Measurements from ENCODE around the gene SP110. TPM values are rescaled to one million over a fixed set of nuclear protein-coding genes. Genes with fewer than 3 reads are reported as not detected.

SP110 gene
- total RNA-seq, 1 experiment from 2014 or later, result 0.75 TPM

DNA sequence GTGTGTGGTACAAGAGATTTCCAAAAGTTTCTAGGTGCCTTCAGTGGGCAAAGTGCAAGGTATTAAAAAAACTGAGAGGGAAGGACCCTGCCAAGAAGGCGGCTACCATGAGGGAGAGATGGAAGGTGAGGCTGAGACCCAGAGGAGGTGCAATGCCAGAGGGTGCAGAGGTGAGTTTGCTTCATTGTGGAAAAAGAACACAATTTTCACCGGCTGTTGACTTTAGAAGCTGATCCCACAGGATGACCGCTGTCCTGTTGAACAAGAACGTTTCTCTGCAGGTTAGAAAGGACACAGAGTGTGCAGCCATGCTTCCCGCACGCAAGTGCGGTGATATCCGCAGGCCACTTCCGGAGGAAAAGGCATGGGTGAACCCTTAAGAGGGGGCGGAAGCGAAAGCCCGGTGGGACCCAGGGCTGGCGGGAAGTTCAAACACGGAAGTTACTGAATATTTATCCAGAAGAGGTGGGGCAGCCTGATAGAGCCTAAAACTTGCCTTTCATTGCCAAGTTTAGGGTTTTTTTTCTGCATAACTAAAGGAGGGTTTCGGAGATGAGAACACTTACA, 16.6 kb downstream of the SP110 start:
- no TSS peak for BruUV-seq (replicated peaks)
- Mint-ChIP-seq H3K9me3 (ENCODE audit: unreplicated experiment) (no peaks in the 10 kb centered on the region), H3K4me3 (ENCODE audit: unreplicated experiment) (no peak overlapping the region), H3K27ac (ENCODE audit: unreplicated experiment) (no peak overlapping the region), H3K4me1 (ENCODE audit: low read depth, unreplicated experiment) (peaks cover 5% of the 10 kb centered on the region), H3K36me3 (ENCODE audit: insufficient read depth, unreplicated experiment) (no peaks in the 10 kb centered on the region), H3K27me3 (ENCODE audit: insufficient read depth, unreplicated experiment) (peaks cover 7% of the 10 kb centered on the region)
- H3K9me3 ChIP-seq, result no peaks in the 10 kb centered on the region
- CTCF ChIA-PET, result no interaction called here
- H3K27me3 ChIP-seq (replicated peaks; ENCODE audit: control insufficient read depth, insufficient read depth, low read length), result no peaks in the 10 kb centered on the region
- TF ChIP-seq, protein P1, sequence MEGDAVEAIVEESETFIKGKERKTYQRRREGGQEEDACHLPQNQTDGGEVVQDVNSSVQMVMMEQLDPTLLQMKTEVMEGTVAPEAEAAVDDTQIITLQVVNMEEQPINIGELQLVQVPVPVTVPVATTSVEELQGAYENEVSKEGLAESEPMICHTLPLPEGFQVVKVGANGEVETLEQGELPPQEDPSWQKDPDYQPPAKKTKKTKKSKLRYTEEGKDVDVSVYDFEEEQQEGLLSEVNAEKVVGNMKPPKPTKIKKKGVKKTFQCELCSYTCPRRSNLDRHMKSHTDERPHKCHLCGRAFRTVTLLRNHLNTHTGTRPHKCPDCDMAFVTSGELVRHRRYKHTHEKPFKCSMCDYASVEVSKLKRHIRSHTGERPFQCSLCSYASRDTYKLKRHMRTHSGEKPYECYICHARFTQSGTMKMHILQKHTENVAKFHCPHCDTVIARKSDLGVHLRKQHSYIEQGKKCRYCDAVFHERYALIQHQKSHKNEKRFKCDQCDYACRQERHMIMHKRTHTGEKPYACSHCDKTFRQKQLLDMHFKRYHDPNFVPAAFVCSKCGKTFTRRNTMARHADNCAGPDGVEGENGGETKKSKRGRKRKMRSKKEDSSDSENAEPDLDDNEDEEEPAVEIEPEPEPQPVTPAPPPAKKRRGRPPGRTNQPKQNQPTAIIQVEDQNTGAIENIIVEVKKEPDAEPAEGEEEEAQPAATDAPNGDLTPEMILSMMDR (IDR thresholded peaks at IDR 0.05; ENCODE audit: insufficient read depth in 1 of 2, low read depth in 1 of 2, low read length in 1 of 2, severe bottlenecking in 1 of 2, unreplicated experiment in 1 of 2), result no peak
- POLR2A ChIA-PET, result no interaction called here
- no peak for DNase-seq
- no peak overlapping the region for H3K4me3 ChIP-seq (ENCODE audit: low read depth, low read length)
- no peaks in the 10 kb centered on the region for H3K36me3 ChIP-seq (ENCODE audit: control insufficient read depth, insufficient read depth, low read length)
- H3K4me1 ChIP-seq, result no peaks in the 10 kb centered on the region
- intact Hi-C loops (cut with micrococcal nuclease; ENCODE audit: unreplicated experiment), result no loop called here

DNA sequence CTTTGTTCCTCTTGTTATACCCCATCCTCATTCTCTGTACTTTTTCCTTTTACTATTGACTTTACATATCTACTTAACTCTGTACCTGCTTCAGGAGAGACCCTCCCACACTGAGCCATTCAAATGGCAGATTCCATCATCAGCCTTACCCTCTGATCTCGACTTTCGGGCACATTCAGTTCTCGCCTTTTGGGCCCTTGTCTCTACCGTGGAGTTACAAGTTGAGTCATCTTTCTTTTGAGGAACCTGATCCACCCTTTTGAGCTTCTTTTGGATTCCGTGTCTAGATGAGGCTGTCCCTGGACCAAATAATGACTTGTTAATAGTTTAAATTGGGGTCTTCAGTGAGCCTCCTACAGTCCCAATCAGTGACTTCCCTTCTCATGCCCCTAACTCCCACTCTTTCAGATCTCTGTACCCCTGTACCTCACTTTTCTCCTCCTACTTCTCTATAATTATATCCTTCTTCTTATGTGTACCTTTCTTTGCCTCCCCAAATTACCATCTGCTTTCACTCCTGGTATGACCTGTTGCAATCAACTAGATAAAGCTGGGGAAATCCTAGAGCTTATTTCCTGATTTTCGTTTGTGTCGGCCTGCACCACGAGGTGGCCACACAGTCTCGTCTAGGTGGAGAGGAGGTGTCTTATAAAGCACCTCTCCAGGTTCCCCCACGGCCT, 17.2 kb downstream of the SP110 start:
- Mint-ChIP-seq H3K27ac (ENCODE audit: unreplicated experiment) (no peak overlapping the region), H3K4me1 (ENCODE audit: low read depth, unreplicated experiment) (peaks cover 5% of the 10 kb centered on the region), H3K27me3 (ENCODE audit: insufficient read depth, unreplicated experiment) (peaks cover 7% of the 10 kb centered on the region), H3K36me3 (ENCODE audit: insufficient read depth, unreplicated experiment) (no peaks in the 10 kb centered on the region), H3K9me3 (ENCODE audit: unreplicated experiment) (no peaks in the 10 kb centered on the region), H3K4me3 (ENCODE audit: unreplicated experiment) (no peak overlapping the region)
- Histone ChIP-seq H3K36me3 (ENCODE audit: control insufficient read depth, insufficient read depth, low read length) (no peaks in the 10 kb centered on the region), H3K4me3 (ENCODE audit: low read depth, low read length) (no peak overlapping the region), H3K4me1 (no peaks in the 10 kb centered on the region), H3K27me3 (replicated peaks; ENCODE audit: control insufficient read depth, insufficient read depth, low read length) (no peaks in the 10 kb centered on the region), H3K9me3 (no peaks in the 10 kb centered on the region)
- BruUV-seq (replicated peaks), result no TSS peak
- DNase-seq, result peak in 1 of 2 experiments; percentile 1
- intact Hi-C loops (cut with micrococcal nuclease; ENCODE audit: unreplicated experiment), result no loop called here
- POLR2A ChIA-PET, result no interaction called here
- TF ChIP-seq, protein P1 (IDR thresholded peaks at IDR 0.05; ENCODE audit: insufficient read depth in 1 of 2, low read depth in 1 of 2, low read length in 1 of 2, severe bottlenecking in 1 of 2, unreplicated experiment in 1 of 2), result no peak
- CTCF ChIA-PET, result no interaction called here

DNA sequence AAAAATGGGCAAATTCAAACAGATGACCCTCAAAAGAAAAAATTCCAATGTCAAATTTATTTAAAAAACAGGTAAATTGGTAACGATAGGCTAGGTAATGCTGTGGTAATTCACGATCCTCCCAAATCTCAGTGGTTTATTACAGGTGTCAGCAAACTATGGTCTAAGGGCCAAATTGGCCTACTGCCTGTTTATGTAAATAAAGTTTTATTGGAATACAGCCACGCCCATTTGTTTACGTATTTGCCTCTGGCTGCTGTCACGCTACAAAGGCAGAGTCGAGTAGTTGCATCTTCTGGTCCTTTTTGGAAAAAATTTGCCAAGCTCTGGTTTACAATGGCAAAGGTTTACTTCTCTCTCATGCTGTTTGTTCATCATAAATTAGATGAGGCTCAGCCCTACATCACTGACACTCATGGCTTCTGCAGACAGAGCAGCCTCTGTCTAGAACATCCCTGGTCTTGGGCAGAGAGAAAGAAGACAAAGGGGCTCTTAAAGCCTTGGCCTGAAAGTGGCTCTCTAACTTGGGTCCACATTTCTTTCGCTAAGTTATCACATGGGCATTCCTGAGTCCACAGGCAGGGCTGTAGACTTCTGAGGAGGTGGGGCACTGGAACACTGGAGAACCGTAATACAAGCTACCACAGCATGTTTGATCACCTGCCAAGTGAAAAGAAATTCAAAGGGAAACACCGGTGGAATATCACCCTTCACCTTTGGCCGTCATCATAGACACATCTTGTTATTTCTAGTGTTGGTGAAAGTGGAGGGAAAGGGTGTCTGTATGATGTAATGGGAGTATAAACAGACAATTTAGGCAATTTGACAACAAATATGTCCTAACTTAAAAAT, 34.8 kb downstream of the SP110 start:
- ChIA-PET CTCF (no interaction called here), POLR2A (no interaction called here)
- intact Hi-C loops (cut with micrococcal nuclease; ENCODE audit: unreplicated experiment), result no loop called here
- H3K4me1 Mint-ChIP-seq (ENCODE audit: low read depth, unreplicated experiment), result no peaks in the 10 kb centered on the region
- Histone ChIP-seq H3K9me3 (no peaks in the 10 kb centered on the region), H3K27me3 (replicated peaks; ENCODE audit: control insufficient read depth, insufficient read depth, low read length) (no peaks in the 10 kb centered on the region), H3K36me3 (ENCODE audit: control insufficient read depth, insufficient read depth, low read length) (no peaks in the 10 kb centered on the region), H3K4me3 (ENCODE audit: low read depth, low read length) (no peak overlapping the region), H3K4me1 (no peaks in the 10 kb centered on the region)
- no peak overlapping the region for H3K27ac Mint-ChIP-seq (ENCODE audit: unreplicated experiment)
- TF ChIP-seq, protein P1 (IDR thresholded peaks at IDR 0.05; ENCODE audit: insufficient read depth in 1 of 2, low read depth in 1 of 2, low read length in 1 of 2, severe bottlenecking in 1 of 2, unreplicated experiment in 1 of 2), result no peak
- peaks cover 7% of the 10 kb centered on the region for H3K36me3 Mint-ChIP-seq (ENCODE audit: insufficient read depth, unreplicated experiment)
- no peak overlapping the region for H3K4me3 Mint-ChIP-seq (ENCODE audit: unreplicated experiment)
- no peaks in the 10 kb centered on the region for H3K9me3 Mint-ChIP-seq (ENCODE audit: unreplicated experiment)
- DNase-seq, result no peak
- H3K27me3 Mint-ChIP-seq (ENCODE audit: insufficient read depth, unreplicated experiment), result peaks cover 3% of the 10 kb centered on the region
- BruUV-seq (replicated peaks), result no TSS peak

Data from Caco-2 (cell line).